A549 (cell line): Measurements from ENCODE around the gene PHGDH. TPM values are rescaled to one million over a fixed set of nuclear protein-coding genes. Genes with fewer than 3 reads are reported as not detected.

Experiments
- ATAC-seq, 2 experiments: fragments of 200-7000 bp in 1 of 2; fragments of >200 bp in 1 of 2; cut with Nextera tagmentation in 1 of 2; cut with Tn5 transposase in 1 of 2; 3 replicates each; pipeline versions ENCODE4 v1.8.0 to v1.9.1; 2018 to 2020; ENCODE audit warnings: mild to moderate bottlenecking in 1 of 2, moderate library complexity in 1 of 2
- CTCF ChIA-PET: fragments of 300-600 bp; sonication (Branson Sonifier 250); formaldehyde crosslinking; extraction: SDS; loops from one replicate; lab custom pipeline; 2021; ENCODE audit warnings: antibody characterized with exemption, inconsistent platforms; lab: Yijun Ruan, JAX
- POLR2A ChIA-PET: fragments of 350-600 bp; formaldehyde crosslinking; extraction: SDS; loops from one replicate; lab custom pipeline; 2021; ENCODE audit warnings: antibody characterized with exemption, inconsistent platforms; lab: Yijun Ruan, JAX
- DNase-seq, 2 experiments: peaks; one replicate each; pipeline versions ENCODE4 v3.0.0 to v3.0.0-alpha.2; 2011 to 2016; ENCODE audit warnings: low read depth in 1 of 2, low spot score in 1 of 2
- FAIRE-seq: peaks from 2 replicates; lab custom pipeline; 2011; peaks lifted over from hg19 to GRCh38; lab: Jason Lieb, UNC
- H3K27ac ChIP-seq, 2 experiments: fragments of >200 bp; sonication (Bioruptor Twin); formaldehyde crosslinking; 3 replicates each; pipeline ENCODE4 v1.5.1; 2016 to 2017
- H3K4me1 ChIP-seq: fragments of >200 bp; sonication (Bioruptor Twin); formaldehyde crosslinking; 3 replicates; pipeline ENCODE4 v1.6.1; 2016
- H3K4me2 ChIP-seq: fragments of >200 bp; sonication (Bioruptor Twin); formaldehyde crosslinking; 3 replicates; pipeline ENCODE4 v1.6.1; 2016
- H3K4me3 ChIP-seq: fragments of >200 bp; sonication (Bioruptor Twin); formaldehyde crosslinking; 3 replicates; pipeline ENCODE4 v1.5.1; 2016
- H3K9me3 ChIP-seq: fragments of >200 bp; sonication (Bioruptor Twin); formaldehyde crosslinking; 3 replicates; pipeline ENCODE4 v1.6.1; 2016
- CBX2 ChIP-seq: fragments of 200-600 bp; sonication (generic); IDR thresholded peaks from 2 replicates; pipeline ENCODE4 v1.6.1; 2016; ENCODE audit warnings: low read depth, mild to moderate bottlenecking, borderline replicate concordance
- EHF ChIP-seq: fragments of 250-450 bp; sonication (Bioruptor Pico); IDR thresholded peaks from 2 replicates; pipeline ENCODE4 v1.5.0; 2020; ENCODE audit warnings: mild to moderate bottlenecking
- FOSB ChIP-seq: fragments of 250-450 bp; sonication (Bioruptor Pico); IDR thresholded peaks from 2 replicates; pipeline ENCODE4 v1.5.0; 2020; ENCODE audit warnings: mild to moderate bottlenecking, moderate library complexity
- FOXS1 ChIP-seq: fragments of 250-450 bp; sonication (Bioruptor Pico); IDR thresholded peaks from 2 replicates; pipeline ENCODE4 v1.5.0; 2020; ENCODE audit warnings: mild to moderate bottlenecking, moderate library complexity
- GATA3 ChIP-seq: IDR thresholded peaks from 2 replicates; pipeline ENCODE4 v1.6.1; 2012; ENCODE audit warnings: borderline replicate concordance
- HOXB5 ChIP-seq: fragments of 250-450 bp; sonication (Bioruptor Pico); IDR thresholded peaks from 2 replicates; pipeline ENCODE4 v1.5.0; 2020; ENCODE audit warnings: mild to moderate bottlenecking, moderate library complexity
- JUN ChIP-seq, 2 experiments: fragments of >200 bp; sonication (Bioruptor Twin); formaldehyde crosslinking; IDR thresholded peaks; 2 replicates in 1 of 2; 3 replicates in 1 of 2; pipeline ENCODE4 v1.6.1; 2016 to 2017
- JUNB ChIP-seq: fragments of >200 bp; sonication (Bioruptor Twin); formaldehyde crosslinking; IDR thresholded peaks from 2 replicates; pipeline ENCODE4 v1.6.1; 2016
- MAFK ChIP-seq: fragments of 450-650 bp; IDR thresholded peaks from 2 replicates; pipeline ENCODE4 v1.6.1; 2014; ENCODE audit not compliant: partially characterized antibody
- NR3C1 ChIP-seq: fragments of >200 bp; sonication (Bioruptor Twin); formaldehyde crosslinking; IDR thresholded peaks from 3 replicates; pipeline ENCODE4 v1.6.1; 2017
- POLR2AphosphoS2 ChIP-seq: conservative IDR thresholded peaks from 2 replicates; pipeline ENCODE4 v1.6.1; 2012; ENCODE audit warnings: low read length, improper control_type of control experiment, inconsistent platforms
- RCOR1 ChIP-seq: fragments of 150-350 bp; IDR thresholded peaks from 2 replicates; pipeline ENCODE4 v1.6.1; 2014; ENCODE audit warnings: antibody characterized with exemption, low read length, low read depth
- RNF2 ChIP-seq: fragments of 200-600 bp; sonication (generic); IDR thresholded peaks from 2 replicates; pipeline ENCODE4 v1.6.1; 2016; ENCODE audit warnings: low read depth, mild to moderate bottlenecking, antibody characterized with exemption, moderate library complexity, borderline replicate concordance
- ZC3H11A ChIP-seq: fragments of 450-650 bp; IDR thresholded peaks from 2 replicates; pipeline ENCODE4 v1.6.1; 2014; ENCODE audit warnings: antibody characterized with exemption, mild to moderate bottlenecking
- ZFP36 ChIP-seq: fragments of 450-650 bp; IDR thresholded peaks from 2 replicates; pipeline ENCODE4 v1.6.1; 2014; ENCODE audit warnings: borderline replicate concordance; ENCODE audit not compliant: partially characterized antibody
- ZSCAN20 ChIP-seq: fragments of 250-450 bp; sonication (Bioruptor Pico); IDR thresholded peaks from 2 replicates; pipeline ENCODE4 v1.8.0; 2022; ENCODE audit warnings: mild to moderate bottlenecking, moderate library complexity
- WGBS: methylation state at CpG from one replicate; pipeline ENCODE4 v1.1.6; 2017; ENCODE audit errors: missing lambda C conversion rate; 5-methylcytosine and 5-hydroxymethylcytosine counted together
- polyA plus RNA-seq, 4 experiments: library from polyadenylated mRNA; depleted of rRNA in 3 of 4; stranded (reverse); fragments of >200 nt; fragmentation: RNase III in 1 of 4; extraction: RNeasy Plus Mini Kit Qiagen cat#74134 plus additional on column Dnase treatment in 1 of 4; gene quantifications; 2 replicates in 3 of 4; 3 replicates in 1 of 4; pipeline ENCODE4 v1.2.3, GENCODE V29; 2011 to 2017
- TF ChIP-seq, protein P1 (sequence below): fragments of 150-350 bp; IDR thresholded peaks from 2 replicates; pipeline ENCODE4 v1.6.1; 2014; ENCODE audit warnings: low read depth, mild to moderate bottlenecking, low read length
- TF ChIP-seq, protein P2 (sequence below): fragments of 250-450 bp; sonication (Bioruptor Pico); IDR thresholded peaks from 2 replicates; pipeline ENCODE4 v1.5.0; 2020; ENCODE audit warnings: low read depth, mild to moderate bottlenecking, moderate library complexity
- TF ChIP-seq, protein P3 (sequence below): fragments of 450-650 bp; IDR thresholded peaks from 2 replicates; pipeline ENCODE4 v1.6.1; 2014; ENCODE audit warnings: antibody characterized with exemption
- TF ChIP-seq, protein P4 (sequence below): fragments of >200 bp; sonication (Bioruptor Twin); formaldehyde crosslinking; IDR thresholded peaks from 2 replicates; pipeline ENCODE4 v1.6.1; 2016

The PHGDH gene
- polyA plus RNA-seq, 2 of the 4 experiments (the other 2 are of a cell fraction): 41.4 to 65.6 TPM

DNA sequence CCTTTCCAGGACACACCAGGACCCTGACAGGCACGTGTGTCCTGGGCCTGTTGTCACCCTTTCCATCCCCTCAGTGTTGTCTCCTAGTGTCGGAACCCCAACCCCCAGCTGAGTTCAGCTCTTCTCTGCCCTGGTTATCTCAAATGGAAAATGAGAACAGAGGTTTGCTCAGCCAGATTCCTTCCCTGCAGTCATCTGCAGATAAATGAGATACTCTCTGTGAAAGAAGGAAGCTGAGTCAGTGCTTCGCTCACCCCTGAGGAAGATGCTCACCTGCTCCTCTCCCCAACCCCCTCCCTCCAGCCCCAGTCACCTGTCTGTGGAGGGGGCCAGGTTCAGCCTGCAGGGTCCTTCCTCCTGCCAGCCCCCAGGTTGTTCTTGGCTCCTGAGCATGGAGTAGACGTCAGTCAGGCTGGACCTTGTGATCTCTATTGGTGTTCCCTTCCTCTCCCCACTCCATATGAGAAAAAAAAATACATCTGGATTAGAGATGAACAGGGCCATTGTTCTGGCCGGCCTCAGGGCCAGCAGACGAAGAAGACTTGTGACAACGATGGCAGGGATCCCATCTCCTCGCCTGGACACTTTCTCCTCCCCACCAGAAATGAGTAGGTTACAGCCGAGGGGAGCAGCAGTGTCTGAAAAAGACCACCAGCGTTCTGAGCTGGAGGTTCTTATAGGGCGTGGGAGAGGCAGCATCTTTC lies 20.9 kb downstream of the PHGDH start:
- no peaks in the 10 kb centered on the region for H3K9me3 ChIP-seq
- no peak overlapping the region for H3K4me3 ChIP-seq
- no peak for FAIRE-seq
- POLR2A ChIA-PET: no interaction called here
- no peak overlapping the region for H3K4me2 ChIP-seq
- CTCF ChIA-PET: interaction anchor here (0.7 to 4.8 kb wide), 3 partner anchors 12 to 43 kb away, joined by 4 to 32 read pairs (median 4); no protein-coding TSS in a partner anchor
- TF ChIP-seq HOXB5 (CRISPR knock-in tag) (no peak), RNF2 (no peak), ZFP36 (no peak), ZSCAN20 (CRISPR knock-in tag) (no peak), JUN (IDR thresholded peaks at IDR 0.05) (no peak), FOXS1 (CRISPR knock-in tag) (no peak), ZC3H11A (no peak), FOSB (CRISPR knock-in tag) (no peak), MAFK (no peak)
- TF ChIP-seq, protein P1, sequence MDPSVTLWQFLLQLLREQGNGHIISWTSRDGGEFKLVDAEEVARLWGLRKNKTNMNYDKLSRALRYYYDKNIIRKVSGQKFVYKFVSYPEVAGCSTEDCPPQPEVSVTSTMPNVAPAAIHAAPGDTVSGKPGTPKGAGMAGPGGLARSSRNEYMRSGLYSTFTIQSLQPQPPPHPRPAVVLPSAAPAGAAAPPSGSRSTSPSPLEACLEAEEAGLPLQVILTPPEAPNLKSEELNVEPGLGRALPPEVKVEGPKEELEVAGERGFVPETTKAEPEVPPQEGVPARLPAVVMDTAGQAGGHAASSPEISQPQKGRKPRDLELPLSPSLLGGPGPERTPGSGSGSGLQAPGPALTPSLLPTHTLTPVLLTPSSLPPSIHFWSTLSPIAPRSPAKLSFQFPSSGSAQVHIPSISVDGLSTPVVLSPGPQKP: no peak
- TF ChIP-seq, protein P2, sequence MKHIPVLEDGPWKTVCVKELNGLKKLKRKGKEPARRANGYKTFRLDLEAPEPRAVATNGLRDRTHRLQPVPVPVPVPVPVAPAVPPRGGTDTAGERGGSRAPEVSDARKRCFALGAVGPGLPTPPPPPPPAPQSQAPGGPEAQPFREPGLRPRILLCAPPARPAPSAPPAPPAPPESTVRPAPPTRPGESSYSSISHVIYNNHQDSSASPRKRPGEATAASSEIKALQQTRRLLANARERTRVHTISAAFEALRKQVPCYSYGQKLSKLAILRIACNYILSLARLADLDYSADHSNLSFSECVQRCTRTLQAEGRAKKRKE (CRISPR knock-in tag): no peak
- 76% methylated on average over 11 of the region's 11 CpGs for WGBS
- H3K27ac ChIP-seq: no peak overlapping the region
- no peak for DNase-seq
- H3K4me1 ChIP-seq: no peaks in the 10 kb centered on the region
- ATAC-seq: no peak

DNA sequence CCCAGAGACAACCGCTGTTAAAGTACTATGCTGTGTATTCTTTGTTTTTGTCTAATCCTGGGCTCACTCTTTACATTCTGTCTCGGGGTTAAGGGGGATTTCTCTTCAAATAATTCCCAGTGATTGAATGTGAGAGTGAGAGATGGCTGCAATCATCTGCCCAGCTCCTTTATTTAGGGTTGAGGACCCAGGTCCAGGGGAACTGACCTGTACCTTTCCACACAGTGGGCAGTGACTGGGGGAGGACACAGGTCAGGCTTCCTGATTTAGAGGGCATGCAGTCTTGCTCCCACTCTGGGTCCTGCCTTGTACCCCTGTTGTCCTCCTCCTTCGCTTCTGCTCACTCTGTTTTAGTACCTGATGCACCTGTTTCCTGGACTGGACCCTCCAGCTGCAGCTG lies 22.0 kb downstream of the PHGDH start:
- POLR2A ChIA-PET: no interaction called here
- ATAC-seq (no peak), FAIRE-seq (no peak), DNase-seq (no peak)
- Histone ChIP-seq H3K9me3 (no peaks in the 10 kb centered on the region), H3K4me1 (no peaks in the 10 kb centered on the region), H3K4me3 (no peak overlapping the region), H3K4me2 (no peak overlapping the region), H3K27ac (no peak overlapping the region)
- TF ChIP-seq JUNB: no peak
- WGBS: 76% methylated on average over 3 of the region's 3 CpGs
- CTCF ChIA-PET: interaction anchor here (4.8 kb wide), 1 partner anchor 11 kb away, joined by 32 read pairs; no protein-coding TSS in a partner anchor

DNA sequence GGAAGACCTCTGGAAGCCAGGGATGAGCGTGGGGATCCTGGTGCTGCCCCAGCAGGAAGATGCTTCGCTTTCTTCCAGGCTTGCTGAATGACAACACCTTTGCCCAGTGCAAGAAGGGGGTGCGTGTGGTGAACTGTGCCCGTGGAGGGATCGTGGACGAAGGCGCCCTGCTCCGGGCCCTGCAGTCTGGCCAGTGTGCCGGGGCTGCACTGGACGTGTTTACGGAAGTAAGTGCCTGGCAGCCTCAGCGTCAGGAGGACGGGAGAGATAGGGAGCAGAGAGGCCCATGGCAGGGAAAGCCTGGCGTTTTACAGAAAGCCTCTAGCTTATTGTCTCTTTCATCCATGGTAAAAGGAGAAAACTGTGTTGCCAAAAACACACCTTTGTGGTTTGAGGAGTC lies 23.5 kb downstream of the PHGDH start:
- no peak for DNase-seq
- CTCF ChIA-PET: interaction anchor here (4.8 kb wide), 1 partner anchor 9 kb away, joined by 32 read pairs; no protein-coding TSS in a partner anchor
- POLR2A ChIA-PET: no interaction called here
- 82% methylated on average over 7 of the region's 14 CpGs for WGBS
- H3K4me1 ChIP-seq: no peaks in the 10 kb centered on the region
- H3K4me2 ChIP-seq: no peak overlapping the region
- no peak for FAIRE-seq
- no peak for ATAC-seq
- no peaks in the 10 kb centered on the region for H3K9me3 ChIP-seq
- H3K4me3 ChIP-seq: no peak overlapping the region
- TF ChIP-seq GATA3: no peak
- TF ChIP-seq EHF: no peak
- TF ChIP-seq ZFP36: no peak
- TF ChIP-seq RCOR1: no peak
- no peak for TF ChIP-seq POLR2AphosphoS2
- TF ChIP-seq, protein P3, sequence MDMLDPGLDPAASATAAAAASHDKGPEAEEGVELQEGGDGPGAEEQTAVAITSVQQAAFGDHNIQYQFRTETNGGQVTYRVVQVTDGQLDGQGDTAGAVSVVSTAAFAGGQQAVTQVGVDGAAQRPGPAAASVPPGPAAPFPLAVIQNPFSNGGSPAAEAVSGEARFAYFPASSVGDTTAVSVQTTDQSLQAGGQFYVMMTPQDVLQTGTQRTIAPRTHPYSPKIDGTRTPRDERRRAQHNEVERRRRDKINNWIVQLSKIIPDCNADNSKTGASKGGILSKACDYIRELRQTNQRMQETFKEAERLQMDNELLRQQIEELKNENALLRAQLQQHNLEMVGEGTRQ: no peak
- no peak for TF ChIP-seq HOXB5 (CRISPR knock-in tag)
- no peak for TF ChIP-seq NR3C1
- TF ChIP-seq CBX2: no peak
- TF ChIP-seq, protein P4, sequence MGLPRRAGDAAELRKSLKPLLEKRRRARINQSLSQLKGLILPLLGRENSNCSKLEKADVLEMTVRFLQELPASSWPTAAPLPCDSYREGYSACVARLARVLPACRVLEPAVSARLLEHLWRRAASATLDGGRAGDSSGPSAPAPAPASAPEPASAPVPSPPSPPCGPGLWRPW: no peak
- no peak for TF ChIP-seq FOXS1 (CRISPR knock-in tag)
- no peak overlapping the region for H3K27ac ChIP-seq
